Lung (tissue), 12 donors: ENCODE measurements around the gene PCSK5. TPM values are rescaled to one million over a fixed set of nuclear protein-coding genes. Genes with fewer than 3 reads are reported as not detected.

Experiments
- ATAC-seq: fragments of 200-7000 bp; cut with Tn5 transposase; one replicate; pipeline ENCODE4 v1.9.1; 2020; ENCODE audit warnings: moderate number of reproducible peaks; ENCODE audit not compliant: insufficient read depth, low FRiP score
- DNase-seq, 3 donors: peaks; one replicate each; pipeline ENCODE4 v3.0.0-alpha.2; 2013 to 2017
- H3K27ac ChIP-seq, 2 donors: one replicate each; pipeline ENCODE4 v1.5.1; 2013; ENCODE audit warnings: mild to moderate bottlenecking in 2 of 2, moderate library complexity in 2 of 2, control low read depth in 1 of 2, inconsistent platforms in 1 of 2, low read depth in 1 of 2, low read length in 1 of 2
- H3K27me3 ChIP-seq, 3 donors: one replicate each; pipeline ENCODE4 v1.5.1; 2013; ENCODE audit warnings: low read length in 2 of 3; ENCODE audit not compliant: control insufficient read depth in 3 of 3, insufficient read depth in 3 of 3
- H3K36me3 ChIP-seq, 4 donors: one replicate each; pipeline ENCODE4 v1.5.1; 2013; ENCODE audit warnings: low read length in 4 of 4, mild to moderate bottlenecking in 1 of 4, moderate library complexity in 1 of 4; ENCODE audit not compliant: control insufficient read depth in 4 of 4, insufficient read depth in 4 of 4
- H3K4me1 ChIP-seq, 5 donors: one replicate each; pipeline ENCODE4 v1.5.1; 2013; ENCODE audit warnings: low read length in 5 of 5, mild to moderate bottlenecking in 2 of 5, moderate library complexity in 1 of 5; ENCODE audit not compliant: control insufficient read depth in 5 of 5, insufficient read depth in 5 of 5
- H3K4me3 ChIP-seq: one replicate; pipeline ENCODE4 v1.5.1; 2013; ENCODE audit warnings: mild to moderate bottlenecking, control low read depth, moderate library complexity
- H3K9ac ChIP-seq, 2 donors: one replicate each; pipeline ENCODE4 v1.5.1; 2013; ENCODE audit warnings: low read length in 2 of 2, control low read depth in 1 of 2; ENCODE audit not compliant: insufficient read depth in 1 of 2
- H3K9me3 ChIP-seq, 4 donors: one replicate each; pipeline ENCODE4 v1.5.1; 2013; ENCODE audit warnings: low read length in 3 of 4, mild to moderate bottlenecking in 1 of 4, moderate library complexity in 1 of 4; ENCODE audit not compliant: control insufficient read depth in 4 of 4, insufficient read depth in 3 of 4
- WGBS, 2 donors: extraction: QIAGEN DNeasy Blood & Tissue Kit; methylation state at CpG; one replicate each; pipeline ENCODE4 v1.1.7; 2013; 5-methylcytosine and 5-hydroxymethylcytosine counted together
- polyA plus RNA-seq, 2 donors: library from polyadenylated mRNA; stranded (reverse); fragments of 200-250 nt; gene quantifications; one replicate each; pipeline ENCODE4 v1.2.1, GENCODE V29; 2013
- total RNA-seq, 2 donors: library from RNA; depleted of rRNA in 1 of 2; stranded (reverse); fragments of >200 nt in 1 of 2; gene quantifications; one replicate each; pipeline ENCODE4 v1.2.1, GENCODE V29; 2014 to 2021
- TF ChIP-seq, protein P1 (sequence below): IDR thresholded peaks from 2 replicates; pipeline ENCODE4 v1.5.1; 2012; ENCODE audit warnings: mild to moderate bottlenecking; ENCODE audit errors: control extremely low read depth, extremely low read depth
- donor health status: control.
- donor health status: control.
- donor health status: Bipolar disorder and iron deficiency.
- donor health status: healthy.
- donor health status: DM: yes; HTN: yes; CAD: no.

The PCSK5 gene
- total and polyA plus RNA-seq, 4 donors = 1.9 to 28.2 (median 13.6) TPM

DNA sequence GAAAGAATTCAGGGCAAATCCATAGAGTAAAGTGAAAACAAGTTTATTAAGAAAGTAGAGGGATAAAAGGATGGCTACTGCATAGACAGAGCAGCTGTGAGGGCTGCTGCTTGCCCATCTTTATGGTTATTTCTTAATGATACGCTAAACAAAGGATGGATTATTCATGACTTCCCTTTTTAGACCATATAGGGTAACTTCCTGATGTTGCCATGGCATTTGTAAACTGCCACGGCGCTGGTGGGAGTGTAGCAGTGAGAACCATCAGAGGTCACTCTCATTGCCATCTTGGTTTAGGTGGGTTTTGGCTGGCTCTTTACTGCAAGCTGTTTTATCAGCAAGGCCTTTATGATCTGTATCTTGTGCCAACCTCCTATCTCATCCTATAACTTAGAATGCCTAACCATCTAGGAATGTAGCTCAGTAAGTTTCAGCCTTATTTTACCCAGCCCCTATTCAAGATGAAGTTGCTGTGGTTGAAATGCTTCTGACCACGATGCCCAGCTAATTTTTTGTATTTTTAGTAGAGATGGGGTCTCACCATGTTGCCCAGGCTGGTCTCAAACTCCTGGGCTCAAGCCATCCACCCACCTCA lies 461.6 kb downstream of the PCSK5 start:
- 48 to 69% methylated on average over 4 of the region's 4 CpGs for WGBS, 2 donors
- peaks cover 0 to 2% (median 0%) of the 10 kb centered on the region in 4 donors for H3K9me3 ChIP-seq
- ATAC-seq (no peak), DNase-seq (no peak)
- no peak overlapping the region for H3K27ac ChIP-seq
- no peaks in the 10 kb centered on the region for H3K36me3 ChIP-seq
- H3K4me3 ChIP-seq = no peak overlapping the region
- H3K4me1 ChIP-seq = no peaks in the 10 kb centered on the region
- TF ChIP-seq, protein P1, sequence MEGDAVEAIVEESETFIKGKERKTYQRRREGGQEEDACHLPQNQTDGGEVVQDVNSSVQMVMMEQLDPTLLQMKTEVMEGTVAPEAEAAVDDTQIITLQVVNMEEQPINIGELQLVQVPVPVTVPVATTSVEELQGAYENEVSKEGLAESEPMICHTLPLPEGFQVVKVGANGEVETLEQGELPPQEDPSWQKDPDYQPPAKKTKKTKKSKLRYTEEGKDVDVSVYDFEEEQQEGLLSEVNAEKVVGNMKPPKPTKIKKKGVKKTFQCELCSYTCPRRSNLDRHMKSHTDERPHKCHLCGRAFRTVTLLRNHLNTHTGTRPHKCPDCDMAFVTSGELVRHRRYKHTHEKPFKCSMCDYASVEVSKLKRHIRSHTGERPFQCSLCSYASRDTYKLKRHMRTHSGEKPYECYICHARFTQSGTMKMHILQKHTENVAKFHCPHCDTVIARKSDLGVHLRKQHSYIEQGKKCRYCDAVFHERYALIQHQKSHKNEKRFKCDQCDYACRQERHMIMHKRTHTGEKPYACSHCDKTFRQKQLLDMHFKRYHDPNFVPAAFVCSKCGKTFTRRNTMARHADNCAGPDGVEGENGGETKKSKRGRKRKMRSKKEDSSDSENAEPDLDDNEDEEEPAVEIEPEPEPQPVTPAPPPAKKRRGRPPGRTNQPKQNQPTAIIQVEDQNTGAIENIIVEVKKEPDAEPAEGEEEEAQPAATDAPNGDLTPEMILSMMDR = no peak
- H3K9ac ChIP-seq = no peak overlapping the region
- H3K27me3 ChIP-seq = no peaks in the 10 kb centered on the region

GRCh38 chr9:76353280-76353679 lies 462.8 kb downstream of the PCSK5 start:
- no peak for ATAC-seq

GRCh38 chr9:76354221-76354620 lies 463.7 kb downstream of the PCSK5 start:
- no peaks in the 10 kb centered on the region for H3K4me1 ChIP-seq

More at GRCh38 chr9:76353280-76353679, 462.8 kb downstream of the PCSK5 start:
- H3K9ac ChIP-seq = no peak overlapping the region
- TF ChIP-seq, protein P1 = no peak
- H3K27me3 ChIP-seq = no peaks in the 10 kb centered on the region
- no peak for DNase-seq
- no peaks in the 10 kb centered on the region for H3K4me1 ChIP-seq
- peaks cover 0 to 2% (median 0%) of the 10 kb centered on the region in 4 donors for H3K9me3 ChIP-seq
- WGBS, 2 donors = 72 to 76% methylated on average over 5 of the region's 5 CpGs
- H3K36me3 ChIP-seq = no peaks in the 10 kb centered on the region
- H3K4me3 ChIP-seq = no peak overlapping the region
- no peak overlapping the region for H3K27ac ChIP-seq

More at GRCh38 chr9:76354221-76354620, 463.7 kb downstream of the PCSK5 start:
- DNase-seq = no peak
- peaks cover 0 to 2% (median 0%) of the 10 kb centered on the region in 4 donors for H3K9me3 ChIP-seq
- TF ChIP-seq, protein P1 = no peak
- no peaks in the 10 kb centered on the region for H3K36me3 ChIP-seq
- H3K4me3 ChIP-seq = no peak overlapping the region
- 96 to 98% methylated on average over 3 of the region's 3 CpGs for WGBS, 2 donors
- H3K27me3 ChIP-seq = no peaks in the 10 kb centered on the region
- ATAC-seq = no peak
- no peak overlapping the region for H3K9ac ChIP-seq
- no peak overlapping the region for H3K27ac ChIP-seq
